ENCODE data around the gene MED10.

Gene MED10

DNA sequence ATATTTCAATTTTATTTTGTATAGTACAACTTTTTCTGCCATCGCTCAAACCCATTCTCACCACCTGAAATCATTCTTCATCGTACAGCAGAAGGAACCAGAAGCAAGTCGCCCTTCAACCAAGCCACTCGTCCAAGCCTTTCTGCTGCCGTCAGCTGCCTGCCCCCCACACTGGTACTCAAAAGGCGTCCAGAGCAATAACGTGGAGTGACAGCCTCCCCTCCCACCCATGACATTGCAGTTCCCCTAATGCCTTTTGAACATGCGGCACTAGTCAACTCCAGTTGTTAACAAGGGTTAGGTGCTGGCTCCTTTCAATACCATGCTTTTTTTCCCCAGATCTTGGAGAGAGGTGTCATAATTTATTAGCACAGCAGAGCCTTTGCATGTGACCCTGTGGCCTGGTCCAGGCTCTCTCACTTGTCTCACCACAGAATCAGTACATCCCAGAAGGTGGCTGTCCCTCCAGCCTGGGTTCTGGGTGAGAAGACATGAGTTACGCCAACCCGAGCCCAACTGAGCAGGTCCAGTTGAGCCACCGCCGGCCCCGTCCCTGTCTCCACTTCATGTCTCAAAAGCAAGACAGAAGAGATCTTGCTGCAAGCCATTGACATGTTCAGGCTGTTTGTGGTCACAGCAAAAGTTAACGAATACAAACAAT lies 20.4 kb upstream of the MED10 start:
- no peak for FAIRE-seq

DNA sequence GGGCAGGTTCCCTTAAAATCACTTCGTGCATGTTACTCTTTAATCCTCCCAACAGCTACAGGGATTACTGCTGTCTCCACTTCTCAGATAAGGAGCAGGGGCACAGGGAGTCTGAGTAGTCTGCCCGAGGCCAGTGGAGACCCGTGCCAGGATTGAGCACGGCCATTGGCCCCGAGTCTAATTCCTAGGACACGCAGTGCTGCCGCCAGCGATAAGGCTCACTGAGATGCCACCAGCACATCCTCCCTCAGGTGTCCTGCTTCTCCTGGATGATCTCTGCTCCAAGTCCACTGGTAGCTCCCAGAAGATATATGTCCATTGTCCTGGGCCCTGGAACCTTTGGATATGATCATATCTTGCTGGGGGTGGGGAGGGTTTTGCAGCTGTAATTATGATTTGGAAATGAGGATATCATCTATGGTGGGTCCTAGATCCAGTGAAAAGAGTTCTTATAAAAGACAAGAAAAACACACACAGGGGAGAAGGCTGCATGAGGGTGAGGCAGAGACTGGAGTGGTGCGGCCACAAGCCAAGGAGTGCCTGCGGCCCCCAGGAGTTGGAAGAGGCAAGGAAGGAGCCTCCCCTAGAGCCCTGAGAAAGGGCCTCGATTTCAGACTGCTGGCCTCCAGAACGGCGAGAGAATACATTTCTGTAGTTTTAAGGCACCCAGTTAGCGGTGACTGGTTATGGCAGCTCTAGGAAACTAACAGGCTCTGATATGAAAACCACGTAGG lies 19.4 kb upstream of the MED10 start:
- no peak for FAIRE-seq

DNA sequence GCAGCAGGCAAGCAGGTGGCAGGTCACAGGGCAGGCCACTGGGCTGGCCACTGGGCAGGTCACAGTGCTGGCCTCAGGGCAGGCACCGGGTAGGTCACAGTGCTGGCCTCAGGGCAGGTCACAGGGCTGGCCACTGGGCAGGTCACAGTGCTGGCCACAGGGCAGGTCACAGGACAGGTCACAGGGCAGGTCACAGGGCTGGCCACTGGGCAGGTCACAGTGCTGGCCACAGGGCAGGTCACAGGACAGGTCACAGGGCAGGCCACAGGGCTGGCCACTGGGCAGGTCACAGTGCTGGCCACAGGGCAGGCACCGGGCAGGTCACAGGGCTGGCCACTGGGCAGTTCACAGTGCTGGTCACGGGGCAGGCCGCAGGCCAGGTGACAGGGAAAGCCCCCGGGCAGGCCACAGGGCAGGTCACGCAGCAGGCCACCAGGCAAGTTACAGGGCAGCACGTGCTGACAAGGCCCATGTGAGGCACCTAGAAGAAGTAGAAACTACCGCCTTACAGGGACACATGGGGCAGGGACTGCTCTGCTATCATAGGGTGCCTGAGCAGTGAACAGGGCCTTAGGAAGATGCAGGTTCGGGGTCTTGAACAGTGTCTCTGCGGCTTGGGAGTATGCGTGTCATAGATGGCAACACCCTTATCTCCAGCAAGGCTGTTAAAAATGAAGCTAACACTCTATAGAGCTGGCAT lies 18.6 kb upstream of the MED10 start:
- no peak for FAIRE-seq

DNA sequence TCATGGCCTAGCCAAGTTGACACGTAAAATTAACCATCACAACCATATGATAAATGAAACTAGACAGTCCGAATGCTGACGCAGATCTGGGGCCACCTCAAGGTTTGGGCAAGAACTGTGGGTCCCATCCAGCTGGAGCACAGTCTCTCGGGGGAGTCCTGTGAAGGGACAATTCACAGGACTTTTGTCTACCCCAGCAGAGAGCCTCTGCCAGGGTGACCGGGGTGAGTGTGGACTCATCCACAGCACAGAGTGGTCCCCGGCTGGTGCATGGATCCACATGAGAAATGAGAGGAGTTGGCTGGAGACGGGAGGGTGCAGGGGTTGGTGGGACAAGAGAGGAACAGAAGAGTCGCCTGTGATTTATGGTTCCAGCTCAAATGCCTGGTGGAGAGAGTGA lies 17.7 kb upstream of the MED10 start:
- no peak for FAIRE-seq

DNA sequence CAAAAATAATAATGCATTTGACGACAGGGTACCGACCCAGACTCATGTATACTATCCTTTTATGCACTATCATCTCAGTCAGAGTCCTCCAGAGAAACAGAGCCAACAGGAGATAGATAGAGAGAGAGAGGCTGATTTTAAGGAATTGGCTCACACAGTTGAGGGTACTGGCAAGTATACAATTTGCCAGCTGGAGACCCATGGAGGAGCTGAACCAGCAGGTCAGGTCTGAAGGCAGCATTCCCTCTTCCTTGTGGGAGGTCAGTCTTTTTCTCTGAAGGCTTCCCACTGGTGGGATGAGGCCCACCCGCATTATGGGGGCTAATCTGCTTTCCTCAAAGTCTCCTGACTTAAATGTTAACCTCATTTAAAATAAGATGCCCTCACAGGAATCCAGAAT lies 17.3 kb upstream of the MED10 start:
- no peak for FAIRE-seq

DNA sequence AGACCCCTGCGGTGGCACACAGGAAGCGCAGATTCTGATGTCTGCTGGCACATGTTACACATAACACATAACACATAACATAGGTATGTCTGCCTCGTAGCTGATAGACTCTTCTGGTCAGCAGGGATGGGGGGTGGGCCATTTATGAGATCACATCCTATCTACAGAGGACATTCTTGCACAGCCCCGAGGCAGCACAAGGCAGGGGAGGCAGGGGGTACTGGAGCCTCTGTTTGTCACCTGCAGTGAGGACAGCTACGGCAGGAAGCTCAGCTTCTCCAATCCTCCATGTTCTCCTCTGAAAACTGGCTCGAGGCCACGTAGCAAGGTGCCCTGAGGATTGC lies 16.7 kb upstream of the MED10 start:
- FAIRE-seq = no peak

DNA sequence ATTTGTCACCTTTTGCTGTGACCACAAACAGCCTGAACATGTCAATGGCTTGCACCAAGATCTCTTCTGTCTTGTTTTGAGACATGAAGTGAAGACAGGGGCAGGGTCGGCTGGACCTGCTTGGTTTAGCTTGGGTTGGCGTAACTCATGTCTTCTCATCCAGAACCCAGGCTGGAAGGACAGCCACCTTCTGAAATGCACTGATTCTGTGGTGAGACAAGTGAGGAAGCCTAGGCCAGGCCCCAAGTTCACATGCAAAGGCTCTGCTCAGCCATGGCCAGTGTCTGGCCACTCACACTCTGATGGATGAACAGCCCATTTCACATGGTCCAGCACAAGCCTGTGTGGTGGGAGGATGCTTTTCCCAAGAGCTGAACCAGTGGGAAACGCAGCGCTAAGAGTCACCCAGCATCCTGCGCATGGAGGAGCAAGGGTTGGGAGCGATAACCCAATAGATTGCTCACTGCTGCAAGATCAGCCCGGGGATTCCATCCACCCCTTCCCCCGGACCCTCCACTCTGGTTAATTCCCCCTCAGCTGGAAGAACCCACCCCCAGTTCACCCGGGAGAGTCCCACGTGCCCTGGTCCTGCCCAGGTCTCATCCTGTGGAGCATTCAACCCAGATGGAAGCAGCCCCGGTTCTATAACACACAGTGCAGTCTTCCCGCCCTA lies 16.2 kb upstream of the MED10 start:
- FAIRE-seq = no peak

DNA sequence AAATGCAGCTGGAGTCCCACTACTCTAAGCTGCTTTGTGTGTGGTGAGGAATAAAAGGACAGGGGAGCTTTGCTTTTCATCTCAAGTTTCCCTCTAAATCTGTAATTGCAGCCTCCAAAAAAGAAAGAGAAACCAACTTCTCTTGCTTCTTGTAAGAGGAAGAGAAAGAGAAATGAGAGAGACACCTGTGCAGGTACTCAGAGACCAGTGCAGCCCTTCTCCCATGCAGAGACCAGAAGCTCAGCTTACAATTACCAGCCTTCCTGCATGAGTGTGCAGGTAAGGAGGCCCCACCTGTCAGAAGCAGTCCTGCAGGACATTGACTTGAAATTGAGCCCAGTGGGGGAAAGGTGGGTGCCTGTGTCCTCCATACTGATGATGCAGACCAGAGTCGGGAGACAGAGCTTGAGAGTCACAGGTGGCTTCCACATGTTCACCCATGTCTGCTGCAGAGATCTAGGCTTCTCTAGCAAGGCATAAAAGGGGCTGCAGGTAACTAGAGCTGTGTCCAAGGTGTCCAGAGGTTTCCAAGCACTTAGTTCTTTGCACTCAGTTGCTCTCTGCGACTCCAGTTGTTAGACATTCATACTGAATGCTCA lies 15.3 kb upstream of the MED10 start:
- no peak for FAIRE-seq

DNA sequence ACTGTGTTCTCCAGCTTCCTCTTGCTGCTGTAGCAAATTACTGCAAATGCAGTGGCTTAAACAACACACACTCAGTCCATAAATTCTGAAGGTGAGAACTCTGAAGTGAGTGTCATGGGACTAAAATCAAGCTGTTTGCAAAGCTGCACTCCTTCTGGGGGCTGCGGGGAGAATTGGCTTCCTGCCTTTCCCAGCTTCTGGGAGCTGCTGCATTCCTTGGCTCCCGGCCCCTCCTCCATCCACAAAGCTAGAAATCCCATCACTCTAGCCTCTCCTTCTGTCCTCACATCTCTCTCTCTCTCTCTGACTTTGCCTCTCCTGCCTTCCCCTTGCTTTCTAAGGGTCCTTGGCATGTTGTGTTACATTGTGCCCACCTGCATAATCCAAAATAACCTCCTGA lies 14.2 kb upstream of the MED10 start:
- FAIRE-seq = no peak

DNA sequence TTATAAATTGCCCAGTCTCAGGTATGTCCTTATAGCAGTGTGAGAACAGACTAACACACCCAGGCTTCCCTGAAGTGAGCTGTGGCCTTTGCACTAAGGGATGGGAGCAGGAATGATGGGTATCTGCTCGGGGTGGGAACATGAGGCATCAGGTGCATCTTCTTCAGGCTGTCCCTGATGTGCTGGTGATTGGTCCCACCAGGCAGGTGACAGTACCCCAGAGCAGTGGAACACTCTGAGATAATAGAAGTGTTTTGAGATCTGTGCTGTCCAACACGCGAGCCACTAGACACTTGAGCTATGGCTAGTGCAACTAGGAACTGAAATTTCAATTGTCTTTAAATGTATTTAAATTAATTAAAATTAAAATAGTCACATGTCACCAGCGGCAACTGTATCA lies 12.8 kb upstream of the MED10 start:
- no peak for FAIRE-seq

DNA sequence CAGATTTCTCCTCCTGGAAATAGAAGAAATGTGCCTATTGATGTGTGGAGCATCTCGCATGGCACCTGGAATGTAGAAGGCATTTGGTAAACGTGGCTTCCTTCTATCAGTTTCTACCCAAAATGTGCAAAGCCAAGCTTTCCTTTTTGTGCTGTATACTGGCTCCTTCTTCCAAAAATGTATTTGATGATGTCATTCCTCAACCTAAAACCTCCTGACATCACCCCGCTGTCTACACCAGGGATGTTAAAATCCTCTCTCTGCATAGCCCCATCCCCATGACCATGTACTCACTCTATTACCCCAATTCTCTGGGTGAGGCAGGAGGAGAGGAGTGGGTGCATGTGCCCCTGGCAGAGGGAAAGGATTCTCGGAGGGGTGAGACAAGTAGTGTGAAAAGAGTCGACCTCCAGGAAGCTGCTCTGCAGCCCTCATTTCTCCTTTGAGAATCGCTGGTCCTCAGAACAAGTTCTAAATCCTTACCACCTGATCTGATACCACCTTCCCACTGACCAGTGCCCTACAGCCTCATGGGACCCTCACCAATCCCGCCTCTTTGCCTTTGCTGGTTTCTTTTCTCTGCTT lies 11.7 kb upstream of the MED10 start:
- FAIRE-seq = no peak

DNA sequence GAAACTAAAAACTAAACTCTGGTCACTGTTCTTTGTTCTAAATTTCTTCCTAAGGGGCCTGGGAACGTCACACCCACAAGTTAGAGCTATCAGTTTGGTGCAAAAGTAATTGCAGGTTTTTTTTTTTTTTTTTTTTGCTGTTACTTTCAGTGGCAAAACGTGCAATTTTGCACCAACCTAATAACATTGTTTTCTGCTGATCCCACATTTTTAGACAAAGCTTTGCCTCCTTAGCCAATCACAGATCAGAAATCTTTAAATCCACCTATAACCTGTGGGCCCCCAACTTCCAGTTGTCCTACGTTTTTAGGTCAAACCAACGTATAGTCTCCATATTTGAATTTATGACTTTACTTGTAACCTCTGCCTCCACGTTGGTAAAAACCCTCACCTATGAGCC lies 11.1 kb upstream of the MED10 start:
- FAIRE-seq = no peak

DNA sequence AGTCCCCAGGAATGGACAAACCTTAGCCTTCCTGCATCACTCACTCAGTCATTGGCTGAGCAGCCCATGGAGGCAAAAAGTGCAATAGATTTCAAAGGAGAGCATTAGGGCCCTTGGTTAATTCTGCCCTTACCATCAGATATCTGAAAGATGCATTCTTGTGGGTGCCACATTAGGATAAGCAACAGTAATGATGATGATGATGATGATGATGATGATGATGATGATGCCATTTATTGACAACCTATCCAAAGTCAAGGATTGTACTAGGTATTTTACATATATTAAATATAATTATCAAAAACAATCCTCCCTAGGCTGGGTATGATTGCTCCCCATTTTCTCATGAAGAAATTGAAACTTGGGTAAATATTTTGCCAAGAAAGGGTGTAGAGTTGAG lies 9.6 kb upstream of the MED10 start:
- FAIRE-seq = no peak

DNA sequence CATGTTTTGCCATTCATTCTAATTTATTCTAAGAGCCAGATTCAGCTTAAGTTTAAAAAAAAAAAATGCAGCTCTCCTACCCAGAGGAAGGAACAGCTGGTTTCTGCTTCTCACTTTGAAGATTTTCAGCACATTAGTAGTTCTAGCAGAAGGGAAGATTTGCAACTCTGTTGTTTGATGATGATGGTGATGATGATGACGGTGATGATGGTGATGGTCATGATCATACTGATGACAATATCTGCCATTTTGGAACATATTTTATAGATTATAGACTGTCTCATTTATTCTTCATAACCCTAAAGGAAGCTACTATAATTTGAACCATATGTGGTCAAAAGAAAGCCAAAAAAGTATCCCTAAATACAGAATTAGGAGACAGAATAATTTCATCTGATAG lies 7.9 kb upstream of the MED10 start:
- no peak for FAIRE-seq

DNA sequence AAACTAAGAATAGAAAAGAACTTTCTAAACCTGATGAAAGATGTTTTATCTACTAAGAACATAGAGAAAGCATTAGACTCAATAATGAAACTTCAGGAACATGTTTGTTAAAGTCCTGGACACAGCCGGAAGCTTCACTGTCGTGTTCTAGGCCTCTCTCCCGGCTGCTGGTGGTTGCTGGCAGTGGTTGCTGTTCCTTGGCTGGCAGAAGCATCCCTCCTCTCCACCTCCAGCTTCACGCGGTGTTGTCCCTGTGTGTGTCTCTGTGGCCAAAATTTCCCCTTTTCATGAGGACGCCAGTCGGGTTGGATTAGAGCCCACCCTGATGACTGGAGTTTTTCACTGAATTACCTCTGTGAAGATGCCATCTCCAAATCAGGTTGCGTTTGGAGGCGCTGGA lies 6.5 kb upstream of the MED10 start:
- FAIRE-seq = no peak

DNA sequence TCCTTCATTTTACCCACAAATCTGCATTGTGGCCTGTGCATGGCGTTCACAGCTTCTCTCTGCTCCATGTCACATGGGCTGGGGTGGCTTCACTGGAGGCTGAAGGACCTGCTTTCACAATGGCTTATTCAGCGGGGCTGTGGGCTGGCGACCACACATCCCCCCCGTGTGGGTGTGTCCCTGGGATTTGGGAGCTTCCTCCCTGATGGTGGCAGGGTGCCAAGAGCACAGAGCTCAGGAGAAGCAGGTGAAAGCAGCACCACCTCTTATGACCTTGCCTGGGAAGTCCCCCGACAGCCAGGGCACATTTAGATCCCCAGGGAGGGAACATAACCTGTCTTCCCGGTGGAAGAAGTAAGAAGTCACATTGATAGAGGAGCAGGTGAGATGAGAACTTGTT lies 5.0 kb upstream of the MED10 start:
- no peak for FAIRE-seq

DNA sequence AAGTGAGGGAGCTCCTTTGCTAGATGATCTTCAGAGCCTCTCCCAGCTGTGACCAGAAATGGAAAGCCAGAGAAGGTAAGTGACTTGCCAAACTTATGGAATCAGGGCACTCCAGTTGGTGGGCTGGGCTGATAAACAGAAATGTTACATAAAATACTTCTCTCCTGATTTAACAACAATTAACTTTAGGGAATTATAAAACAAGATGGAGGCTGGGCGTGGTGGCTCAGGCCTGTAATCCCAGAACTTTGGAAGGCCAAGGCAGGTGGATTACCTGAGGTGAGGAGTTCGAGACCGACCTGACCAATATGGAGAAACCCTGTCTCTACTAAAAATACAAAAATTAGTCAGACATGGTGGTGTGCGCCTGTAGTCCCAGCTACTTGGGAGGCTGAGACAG lies 899 bp upstream of the MED10 start:
- no peak for FAIRE-seq

DNA sequence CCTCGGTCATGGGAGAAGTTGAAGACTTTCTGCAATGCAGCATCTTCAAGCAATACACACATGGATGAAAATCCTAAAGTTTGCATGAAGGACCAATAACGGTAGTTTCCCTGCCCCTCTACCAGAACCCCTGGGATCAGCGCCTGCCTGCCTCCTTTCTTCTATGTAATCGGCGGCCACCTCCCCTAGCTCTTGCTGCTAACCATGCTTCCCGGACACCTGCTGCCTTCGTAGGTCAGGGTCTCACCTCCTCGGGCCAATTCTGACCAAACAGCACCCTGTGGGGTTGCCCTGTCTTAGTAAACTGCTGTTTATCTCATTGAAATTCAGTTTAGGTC lies 388 bp upstream of the MED10 start:
- FAIRE-seq = no peak

DNA sequence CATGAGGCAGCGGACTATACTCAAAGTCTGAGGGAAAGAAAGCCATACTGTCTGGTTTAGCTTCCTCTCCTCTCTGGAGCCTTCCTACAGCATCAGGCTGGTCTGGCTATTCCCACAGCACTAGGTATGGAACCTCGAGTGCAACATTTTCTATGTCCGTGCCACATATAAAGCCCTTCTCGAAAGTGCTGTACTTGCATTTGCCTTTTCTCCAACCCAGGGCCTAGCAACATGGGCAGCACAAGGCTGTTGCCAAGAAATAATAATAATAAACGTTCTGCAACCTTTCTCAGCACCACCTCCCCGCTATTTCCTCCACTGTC lies 804 bp downstream of the MED10 start:
- FAIRE-seq = no peak

DNA sequence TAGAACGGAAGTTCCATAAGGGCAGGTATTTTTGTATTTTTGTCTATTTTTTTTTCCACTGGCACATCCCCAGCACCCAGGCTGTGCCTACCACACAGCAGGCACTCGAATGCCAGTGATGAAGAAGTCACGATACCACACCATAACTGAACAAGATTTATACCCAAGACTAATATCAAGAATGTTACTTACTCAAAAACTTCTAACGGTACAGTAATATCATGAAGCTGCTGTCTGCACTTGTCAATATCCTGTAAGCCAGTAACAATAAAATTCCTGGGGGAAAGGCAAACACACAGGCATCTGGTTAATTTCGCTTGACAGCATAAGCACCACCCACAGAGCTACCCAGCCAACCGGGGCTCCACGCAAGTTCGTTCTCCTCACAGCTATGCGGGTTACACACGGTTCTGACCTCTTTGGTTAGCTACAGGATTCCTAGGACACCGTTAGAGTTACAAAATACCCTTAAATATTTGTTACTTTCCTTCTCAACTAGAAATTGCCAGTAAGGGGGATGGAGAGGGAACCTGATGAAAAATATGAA lies 1.3 kb downstream of the MED10 start:
- FAIRE-seq = no peak

DNA sequence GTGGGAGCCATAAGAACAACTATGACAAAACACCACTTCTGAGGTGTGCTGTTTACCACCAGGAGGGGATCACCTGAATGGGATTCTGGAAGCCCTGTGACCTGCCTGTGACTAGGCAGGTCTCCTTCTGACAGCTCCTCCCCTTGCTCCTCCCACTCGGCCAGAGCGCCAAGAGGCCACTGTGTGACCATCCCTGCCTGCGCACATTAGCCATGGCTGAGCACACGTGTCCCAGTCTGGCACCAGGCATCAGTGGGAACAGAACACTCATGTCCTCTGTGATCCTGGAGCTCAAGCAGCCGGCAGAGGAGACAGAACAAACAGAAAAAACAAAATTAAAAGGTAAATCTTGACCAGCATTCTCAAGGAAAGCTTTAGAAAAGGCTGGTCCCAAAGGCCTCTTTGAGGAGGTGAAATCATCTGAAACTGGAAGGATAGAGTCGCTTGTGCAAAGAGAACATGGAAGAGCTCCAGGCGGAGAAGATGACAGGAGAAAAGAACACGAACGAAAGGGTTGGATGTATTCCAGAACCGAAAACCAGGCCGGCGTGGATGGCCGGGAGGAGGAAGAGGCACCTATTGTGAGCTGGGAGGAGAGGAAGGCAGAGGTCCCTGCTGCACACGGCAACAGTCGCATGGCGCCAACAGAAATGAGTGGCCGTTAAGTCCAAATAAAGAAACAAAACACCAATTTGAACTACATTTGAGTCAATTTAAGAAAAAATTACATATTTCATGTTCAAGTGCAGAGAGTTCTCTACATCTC lies 5.1 kb downstream of the MED10 start:
- FAIRE-seq = no peak

All from TTC549 (cell line).